GM18870 (cell line): ENCODE data around the gene SNRPD1.
A peak's percentile ranks its signal among the peaks of the same experiment; 100 is the strongest.
"Not testable (repeated sequence)": the region's sequence is repeated elsewhere in the genome, so short reads cannot be mapped to it uniquely, and the experiment has no call there.

Source experiments
- ATAC-seq: cut with Tn5 transposase; IDR thresholded peaks from one replicate; pipeline ENCODE4 v1.9.1; 2021; ENCODE audit warnings: moderate library complexity; ENCODE audit not compliant: unreplicated experiment

Gene SNRPD1

DNA sequence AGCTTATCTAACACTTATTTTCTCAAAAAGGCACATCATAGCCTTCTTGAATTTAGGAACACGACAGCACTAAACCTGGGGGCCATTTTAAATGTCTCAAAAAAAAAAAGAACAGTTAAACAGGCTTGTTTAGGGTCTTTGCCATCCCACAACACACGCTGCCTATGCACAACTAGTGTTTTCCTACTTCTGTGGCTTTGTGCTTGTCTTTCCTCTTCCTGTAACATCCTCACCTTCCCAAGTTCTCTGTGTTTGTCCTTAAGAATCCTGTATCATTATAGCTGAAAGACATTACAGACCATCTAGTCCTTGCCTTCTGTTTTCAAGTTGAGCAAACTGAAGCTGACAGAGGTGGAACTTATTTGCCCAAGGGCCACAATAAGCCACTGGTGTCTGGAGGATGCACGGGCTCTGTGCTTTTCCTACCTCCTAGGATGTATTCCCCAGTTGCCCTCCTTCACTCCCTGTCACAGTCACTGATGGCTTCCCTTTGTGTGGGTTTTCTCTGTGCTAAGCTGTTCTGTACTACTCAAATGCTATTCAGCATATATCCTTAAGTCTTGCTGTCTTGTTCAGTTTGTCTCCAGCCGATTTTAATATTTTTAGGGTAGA is 22.6 kb downstream of the SNRPD1 start:
- ATAC-seq = no peak

DNA sequence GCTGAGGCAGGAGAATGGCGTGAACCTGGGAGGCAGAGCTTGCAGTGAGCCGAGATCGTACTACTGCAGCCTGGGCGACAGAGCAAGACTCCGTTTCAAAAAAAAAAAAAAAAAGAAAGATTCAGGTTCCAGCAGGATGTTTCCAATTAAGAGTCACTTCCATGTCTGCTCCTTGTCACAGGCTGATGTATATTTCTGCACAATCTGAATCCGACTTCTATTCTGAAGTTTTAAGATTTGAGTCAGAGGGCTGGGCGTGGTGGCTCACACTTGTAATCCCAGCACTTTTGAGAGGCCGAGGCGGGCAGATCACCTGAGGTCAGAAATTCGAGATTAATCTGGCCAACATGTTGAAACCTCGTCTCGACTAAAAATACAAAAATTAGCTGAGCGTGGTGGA is 24.7 kb downstream of the SNRPD1 start:
- ATAC-seq = no peak

DNA sequence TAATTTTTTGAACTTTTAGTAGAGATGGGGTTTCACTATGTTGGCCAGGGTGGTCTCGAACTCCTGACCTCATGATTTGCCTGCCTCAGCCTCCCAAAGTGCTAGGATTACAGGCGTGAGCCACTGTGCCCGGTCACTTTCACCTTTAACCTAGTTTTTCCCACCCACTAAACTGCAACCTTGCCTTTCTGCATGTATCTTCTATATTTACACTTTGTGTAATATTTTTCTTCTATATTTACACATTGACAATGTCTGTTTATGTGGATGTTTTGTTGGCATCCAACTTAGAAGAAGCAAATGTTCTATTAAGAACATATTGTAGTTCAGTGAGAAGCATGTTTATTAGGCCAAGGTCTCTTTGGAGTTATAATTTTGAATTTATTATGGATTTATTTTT is 26.7 kb downstream of the SNRPD1 start:
- no peak for ATAC-seq

DNA sequence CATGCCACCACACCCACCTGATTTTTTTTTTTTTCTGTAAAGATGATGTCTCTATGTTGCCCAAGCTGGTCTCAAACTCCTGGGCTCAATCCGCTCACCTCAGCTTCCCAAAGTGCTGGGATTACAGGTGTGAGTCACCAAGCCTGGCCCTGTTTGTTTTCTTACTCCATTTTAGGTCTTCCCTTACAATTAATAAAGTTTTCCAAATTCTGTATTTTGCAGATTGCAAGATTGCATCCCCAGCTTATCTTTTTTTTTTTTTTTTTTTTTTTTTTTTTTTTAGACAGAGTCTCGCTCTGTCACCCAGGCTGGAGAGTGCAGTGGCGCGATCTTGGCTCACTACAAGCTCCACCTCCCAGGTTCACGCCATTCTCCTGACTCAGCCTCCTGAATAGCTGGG is 28.3 kb downstream of the SNRPD1 start:
- ATAC-seq = not testable (repeated sequence)

DNA sequence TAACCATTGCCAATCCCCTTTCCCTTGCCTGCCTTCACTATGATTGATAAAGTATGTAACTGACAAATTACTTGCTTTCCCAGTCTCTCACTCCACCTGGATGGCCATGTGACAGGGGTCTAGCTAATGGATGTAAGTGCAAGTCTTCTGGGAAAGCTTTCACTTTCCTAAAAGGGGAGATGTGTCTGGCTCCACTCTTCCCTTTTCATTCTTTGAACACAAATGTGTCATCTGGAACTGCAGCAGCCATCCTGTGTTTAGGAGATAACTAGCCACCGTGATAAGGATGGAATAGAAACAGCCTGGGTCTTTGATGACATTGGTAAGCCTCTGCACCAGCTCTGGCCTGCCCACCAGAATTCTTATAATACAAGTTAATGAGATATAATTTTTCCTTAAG is 38.2 kb downstream of the SNRPD1 start:
- ATAC-seq = no peak

DNA sequence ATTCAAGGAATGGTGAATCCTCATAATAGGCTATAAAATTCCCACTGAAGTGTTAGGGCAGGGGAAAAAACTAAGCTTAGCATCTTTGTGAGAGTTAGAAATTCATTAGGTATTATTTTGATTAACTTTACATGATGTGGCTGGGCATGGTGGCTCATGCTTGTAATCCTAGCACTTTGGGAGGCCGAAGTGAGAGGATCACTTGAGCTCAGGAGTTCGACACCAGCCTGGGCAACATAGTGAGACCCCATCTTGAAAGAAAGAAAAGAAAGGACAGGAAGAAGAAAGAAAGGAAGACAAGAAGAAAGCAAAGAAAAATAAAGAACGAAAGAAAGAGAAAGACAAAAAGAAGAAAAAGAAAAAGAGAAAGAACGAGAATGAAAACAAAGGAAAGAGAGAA is 40.0 kb downstream of the SNRPD1 start:
- ATAC-seq = no peak

DNA sequence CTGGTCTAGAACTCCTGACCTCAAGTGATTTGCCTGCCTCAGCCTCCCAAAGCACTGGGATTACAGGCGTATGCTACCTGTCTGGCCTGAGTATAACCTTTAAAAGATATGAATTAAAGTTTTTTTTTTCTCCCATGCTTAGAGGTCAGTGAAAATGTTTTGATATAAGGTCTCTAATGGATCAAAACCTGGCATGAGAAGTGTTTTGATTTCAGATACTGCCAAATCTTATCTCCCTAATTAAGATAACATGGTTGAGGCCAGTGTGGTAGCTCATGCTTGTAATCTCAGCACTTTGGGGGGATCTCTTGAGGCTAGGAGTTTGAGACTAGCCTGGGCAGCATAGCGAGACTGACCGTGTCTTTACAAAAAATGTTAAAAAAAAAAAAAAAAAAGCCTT is 41.2 kb downstream of the SNRPD1 start:
- ATAC-seq = no peak

DNA sequence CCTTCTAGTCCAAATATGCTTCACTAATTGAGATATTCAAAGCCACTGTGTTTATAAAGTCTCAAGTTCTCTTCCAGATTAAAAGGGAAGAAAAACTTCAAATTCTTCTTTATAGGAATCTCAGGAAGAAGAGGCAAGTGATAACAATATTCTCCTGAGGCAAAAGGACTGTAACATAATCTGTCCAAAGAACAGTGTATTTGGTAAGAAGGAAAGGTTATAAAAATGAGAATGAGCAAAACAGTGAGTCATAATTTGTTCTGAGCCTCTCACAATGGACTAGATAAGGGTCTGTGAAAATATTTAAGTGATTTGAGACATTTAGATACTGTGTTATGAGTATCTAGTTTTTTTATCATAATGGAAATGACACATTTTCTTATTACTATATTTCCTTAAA is 44.3 kb downstream of the SNRPD1 start:
- ATAC-seq = no peak

DNA sequence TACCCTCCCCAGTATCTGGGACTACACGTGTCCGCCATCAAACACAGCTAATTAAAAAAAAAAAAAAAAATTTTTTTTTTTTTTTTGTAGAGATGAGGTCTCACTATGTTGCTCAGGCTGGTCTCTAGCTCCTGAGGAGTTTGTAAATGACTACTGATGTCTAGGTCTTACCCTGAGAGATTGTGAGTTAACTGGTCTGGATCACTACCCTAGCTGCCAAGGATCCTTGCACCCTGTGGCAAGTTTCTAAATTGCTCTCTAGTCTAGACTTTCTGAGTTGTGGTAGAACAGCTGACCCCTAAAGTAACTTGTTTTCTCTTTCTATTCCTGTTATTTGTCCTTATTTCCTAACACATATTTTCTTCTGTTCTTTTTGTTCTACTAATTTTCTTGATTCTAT is 48.0 kb downstream of the SNRPD1 start:
- no peak for ATAC-seq

DNA sequence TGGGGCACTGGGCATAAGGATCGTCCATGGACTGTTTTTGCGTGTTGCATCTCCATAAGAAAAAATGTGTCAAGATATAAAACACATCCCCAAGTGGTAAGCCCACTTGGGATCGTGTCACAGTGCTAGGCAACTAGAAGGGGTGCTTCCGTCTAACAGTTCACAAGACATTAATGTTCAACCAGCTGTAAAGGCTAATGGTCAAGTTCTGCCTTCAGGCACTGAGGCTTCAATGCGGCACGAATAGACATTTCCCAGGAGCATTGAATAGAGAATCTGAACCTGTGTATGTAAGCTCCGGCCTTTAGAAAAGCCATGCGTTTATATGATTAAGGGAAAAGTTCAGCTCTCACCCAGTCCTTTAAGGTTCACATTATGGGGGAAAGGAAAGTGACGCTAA is 50.5 kb downstream of the SNRPD1 start:
- ATAC-seq = no peak

DNA sequence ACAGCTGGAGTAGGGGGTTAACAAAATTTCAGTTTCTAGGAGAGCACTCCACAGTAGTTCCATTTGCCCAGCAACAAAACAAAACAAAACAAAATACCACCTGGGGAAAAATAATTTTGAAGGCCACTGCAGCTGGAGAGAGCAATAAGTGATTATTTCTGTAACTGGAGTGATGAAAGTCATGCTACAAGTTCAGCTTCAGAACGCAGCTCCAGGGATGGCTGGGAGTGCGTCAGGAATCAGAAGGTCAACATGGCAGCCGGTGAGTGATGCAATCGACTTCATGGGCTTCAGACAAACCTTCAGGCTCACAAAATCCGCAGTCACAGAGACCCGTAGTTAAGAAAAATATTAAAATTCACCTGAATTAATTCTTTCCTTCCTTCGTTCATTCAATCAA is 51.5 kb downstream of the SNRPD1 start:
- ATAC-seq = no peak

DNA sequence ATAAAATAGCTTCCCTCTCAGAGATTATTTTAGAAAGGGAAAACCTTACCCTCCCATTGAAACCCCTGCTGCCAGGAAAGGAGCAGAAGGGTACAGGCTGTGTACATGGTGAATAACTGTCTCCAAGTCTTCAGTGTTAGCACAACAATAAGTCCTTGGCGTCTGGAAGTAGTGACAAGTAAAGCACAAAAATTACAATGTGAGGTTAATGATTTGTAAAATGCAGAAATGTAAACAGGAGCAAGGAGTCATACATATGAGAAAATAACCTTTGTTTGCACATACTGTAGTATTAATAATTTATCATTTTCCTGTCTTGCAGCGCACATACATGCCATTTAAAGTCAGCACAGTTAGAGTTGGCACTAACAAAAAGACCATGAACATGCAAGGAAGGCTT is 52.0 kb downstream of the SNRPD1 start:
- ATAC-seq = no peak

DNA sequence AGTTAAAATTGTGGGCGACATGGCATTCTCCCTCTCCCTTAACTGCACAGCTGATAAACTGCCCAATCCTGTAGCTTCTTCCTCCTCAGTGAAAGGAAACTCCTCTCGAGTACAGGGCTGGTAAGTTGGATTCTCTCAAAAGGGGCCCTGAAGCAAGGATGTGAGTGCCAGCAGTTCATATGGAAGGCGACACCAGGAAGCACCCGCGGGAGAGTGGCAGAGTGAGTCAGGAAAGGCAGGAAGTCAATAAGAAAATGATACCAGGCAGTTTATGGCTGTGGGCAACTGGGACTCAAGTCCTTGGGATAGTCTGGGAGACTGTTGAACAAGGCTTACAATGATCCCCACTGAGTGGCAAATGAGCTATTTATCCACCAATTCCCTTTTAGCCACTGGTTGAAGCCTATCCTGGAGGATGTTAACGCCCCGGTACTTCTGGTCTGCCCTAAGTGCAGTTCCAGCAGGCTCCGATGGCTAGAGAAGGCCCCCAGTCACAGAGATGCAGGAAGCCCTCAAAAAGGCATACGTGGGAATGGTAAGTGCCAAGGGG is 57.7 kb downstream of the SNRPD1 start:
- no peak for ATAC-seq

DNA sequence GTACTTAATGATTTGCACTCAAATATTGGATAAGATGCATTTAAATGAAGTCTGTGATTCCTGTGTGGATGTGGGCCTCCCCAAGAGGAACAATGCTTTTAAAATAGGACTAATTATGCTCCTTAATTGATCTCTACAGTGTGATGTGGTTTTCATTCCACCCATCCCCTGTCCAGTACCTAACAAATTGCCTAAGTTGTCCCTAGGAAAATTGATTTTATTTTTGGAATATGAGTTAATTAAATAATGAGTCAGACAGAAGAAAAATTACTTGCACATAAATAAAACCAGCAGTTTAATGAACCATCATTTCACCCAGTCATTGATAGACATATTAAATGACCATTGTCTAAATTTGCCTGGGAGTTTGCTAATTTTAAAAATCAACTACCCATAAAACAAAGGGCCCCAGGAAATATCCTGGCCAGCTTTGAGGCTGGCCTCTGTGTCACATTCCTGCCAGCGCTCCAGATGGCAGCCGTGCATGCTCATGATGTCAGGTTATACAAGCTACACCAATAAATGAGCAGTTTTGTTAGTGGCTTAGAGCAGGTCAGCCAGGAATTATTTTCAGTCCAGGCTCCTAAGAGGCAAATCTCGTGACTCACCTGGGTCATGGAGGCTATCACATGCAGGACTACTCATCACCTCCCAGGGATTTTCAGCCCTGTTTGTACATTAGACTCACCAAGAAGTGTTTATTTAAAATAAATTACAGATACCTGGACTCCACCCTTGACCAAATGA is 60.6 kb downstream of the SNRPD1 start:
- ATAC-seq = no peak

DNA sequence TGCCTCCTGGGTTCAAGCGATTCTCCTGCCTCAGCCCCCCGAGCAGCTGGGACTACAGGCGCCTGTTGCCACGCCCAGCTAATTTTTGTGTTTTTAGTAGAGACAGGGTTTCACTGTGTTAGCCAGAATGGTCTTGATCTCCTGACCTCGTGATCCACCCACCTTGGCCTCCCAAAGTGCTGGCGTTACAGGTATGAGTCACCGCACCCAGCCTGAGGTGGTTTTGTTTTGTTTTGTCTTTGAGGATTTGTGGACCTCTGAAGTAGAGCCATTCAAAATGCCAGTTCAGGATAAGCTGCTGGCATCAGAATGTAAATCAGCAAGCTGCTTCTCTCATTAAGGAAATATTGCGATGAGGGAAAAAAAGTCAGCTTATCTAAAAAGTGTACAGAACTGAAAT is 63.2 kb downstream of the SNRPD1 start:
- ATAC-seq = not testable (repeated sequence)

DNA sequence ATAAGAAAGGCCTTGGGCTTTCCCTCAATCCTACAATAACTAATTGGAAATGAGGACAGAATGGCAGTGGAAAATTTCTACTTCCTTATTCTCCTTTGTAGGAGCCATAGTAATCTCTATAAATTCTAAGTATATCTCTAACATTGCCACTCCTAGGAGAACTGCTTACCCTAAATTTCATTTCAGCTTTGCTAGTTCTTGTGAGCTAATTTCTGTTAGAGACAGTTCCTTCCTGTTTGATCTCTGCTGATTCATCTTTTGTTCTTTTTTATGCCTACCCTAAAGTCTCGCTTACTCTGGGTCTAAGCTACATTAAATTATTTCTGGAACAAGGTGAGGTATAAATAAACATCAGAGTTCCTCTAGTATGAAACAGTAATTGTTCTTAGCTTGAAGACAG is 66.7 kb downstream of the SNRPD1 start:
- no peak for ATAC-seq

DNA sequence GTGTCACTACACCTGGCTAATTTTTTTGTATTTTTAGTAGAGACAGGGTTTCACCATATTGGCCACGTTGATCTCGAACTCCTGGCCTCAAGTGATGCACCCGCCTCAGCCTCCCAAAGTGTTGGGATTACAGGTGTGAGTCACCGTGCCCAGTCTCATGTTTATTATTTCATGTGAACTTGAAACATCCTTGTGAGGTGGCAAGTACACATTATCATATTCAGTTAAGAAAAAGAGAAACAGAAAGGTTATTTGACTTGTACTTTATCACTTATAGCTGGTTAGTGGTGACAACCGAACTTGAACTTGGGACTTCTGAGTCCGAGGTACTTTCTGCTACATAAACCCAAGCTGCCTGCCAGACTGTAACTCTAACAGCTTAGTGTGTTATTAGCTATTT is 68.0 kb downstream of the SNRPD1 start:
- ATAC-seq = no peak

DNA sequence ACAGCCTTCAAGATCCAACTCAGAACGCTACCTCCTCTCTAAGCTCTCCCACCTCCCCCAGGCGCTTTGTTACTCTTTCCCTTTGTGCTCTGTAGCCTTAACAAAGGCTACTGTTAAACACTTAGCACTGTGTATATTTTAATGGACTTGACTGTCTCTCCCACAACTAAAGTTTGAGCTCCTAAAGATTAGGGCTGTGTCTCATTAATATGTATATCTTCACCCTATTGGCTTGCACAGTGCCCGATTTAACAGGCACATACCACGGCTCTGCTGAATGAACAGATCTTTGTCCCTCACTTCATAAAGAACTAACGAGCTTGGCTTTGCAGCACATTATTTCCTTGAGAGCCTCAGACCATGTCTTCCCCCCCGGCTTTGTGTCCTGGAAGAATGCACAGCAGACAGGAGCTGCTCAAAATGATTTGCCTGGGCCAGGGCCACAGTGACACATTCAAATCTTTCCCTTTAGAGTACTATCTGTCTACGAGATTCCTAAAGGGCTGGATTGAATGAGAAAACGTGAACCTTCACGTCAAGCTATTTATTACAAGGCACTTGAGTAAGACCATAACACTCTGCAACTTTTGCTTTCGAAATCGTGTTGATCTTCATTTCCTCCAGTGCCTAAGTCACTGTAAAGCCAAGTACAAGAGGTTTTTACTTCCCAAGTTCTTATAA is 70.4 kb downstream of the SNRPD1 start:
- ATAC-seq = peak; percentile 53
